AG04450 (cell line): Measurements from ENCODE around the gene CMPK1. TPM values are rescaled to one million over a fixed set of nuclear protein-coding genes. Genes with fewer than 3 reads are reported as not detected.

Experiments used
- CTCF ChIA-PET: fragments of 300-600, 350-600 bp; formaldehyde crosslinking; extraction: SDS; loops from one replicate; lab custom pipeline; 2022; ENCODE audit warnings: antibody characterized with exemption, inconsistent platforms; lab: Charles Lee
- POLR2A ChIA-PET: fragments of 350-600 bp; formaldehyde crosslinking; extraction: SDS; loops from one replicate; lab custom pipeline; 2021; ENCODE audit warnings: antibody characterized with exemption, inconsistent platforms; lab: Yijun Ruan, JAX
- DNase-seq: peaks from one replicate; pipeline ENCODE4 v3.0.0-alpha.2; 2011; ENCODE audit warnings: low read depth, low spot score
- H3K27ac ChIP-seq: one replicate; pipeline ENCODE4 v1.5.1; 2012; ENCODE audit warnings: low read depth, low read length, control low read depth
- H3K27me3 ChIP-seq: one replicate; pipeline ENCODE4 v1.6.0; 2012; ENCODE audit warnings: low read length; ENCODE audit not compliant: control insufficient read depth, insufficient read depth
- H3K4me3 ChIP-seq: 2 replicates; pipeline ENCODE4 v1.5.1; 2011; ENCODE audit warnings: mild to moderate bottlenecking, low read depth, low read length, control low read depth
- H3K9me3 ChIP-seq: 2 replicates; pipeline ENCODE4 v1.5.1; 2012; ENCODE audit warnings: low read length; ENCODE audit not compliant: control insufficient read depth, insufficient read depth
- CTCF ChIP-seq: IDR thresholded peaks from 2 replicates; pipeline ENCODE4 v1.5.1; 2011; ENCODE audit warnings: low read depth, low read length, control low read depth, inconsistent platforms
- polyA plus RNA-seq: library from polyadenylated mRNA; depleted of rRNA; stranded (reverse); fragments of >200 nt; gene quantifications from 2 replicates; pipeline ENCODE4 v1.2.3, GENCODE V29; 2011

Gene CMPK1
- polyA plus RNA-seq, 1 experiment: 68.7 TPM

- H3K27me3 ChIP-seq: no peaks in the 10 kb centered on the region
- H3K27ac ChIP-seq: no peak overlapping the region
- no peak for DNase-seq
- no peaks in the 10 kb centered on the region; the same call in 1 of the 2 replicates for H3K9me3 ChIP-seq
- ChIA-PET CTCF (no interaction called here), POLR2A (no interaction called here)
- no peak overlapping the region for H3K4me3 ChIP-seq
- TF ChIP-seq CTCF: no peak
Measured at GRCh38 chr1:47330212-47330611, 3.4 kb upstream of the CMPK1 start.

GRCh38 chr1:47331875-47332274 is 1.7 kb upstream of the CMPK1 start:
- H3K4me3 ChIP-seq: no peak overlapping the region
- H3K9me3 ChIP-seq: no peaks in the 10 kb centered on the region; the same call in 1 of the 2 replicates
- ChIA-PET POLR2A (no interaction called here), CTCF (interaction anchor here (0.8 kb wide), 1 partner anchor 153 kb away, joined by 3 read pairs; no protein-coding TSS in a partner anchor)
- H3K27ac ChIP-seq: no peak overlapping the region
- no peak for DNase-seq
- TF ChIP-seq CTCF: no peak
- H3K27me3 ChIP-seq: no peaks in the 10 kb centered on the region

GRCh38 chr1:47332779-47333577 is 612 bp upstream of the CMPK1 start:
- no peaks in the 10 kb centered on the region; the same call in 1 of the 2 replicates for H3K9me3 ChIP-seq
- DNase-seq: no peak
- POLR2A ChIA-PET: interaction anchor here (0.6 to 2.3 kb wide), 4 partner anchors 9 to 57 kb away, joined by 5 to 23 read pairs (median 7); partner anchors contain the start of gene STIL
- peak overlapping the region; percentile 93 for H3K4me3 ChIP-seq
- no peaks in the 10 kb centered on the region for H3K27me3 ChIP-seq
- CTCF ChIA-PET: interaction anchor here (0.8 to 3.2 kb wide), 3 partner anchors 16 to 154 kb away, joined by 3 to 19 read pairs (median 3); no protein-coding TSS in a partner anchor
- peak overlapping the region; percentile 90 for H3K27ac ChIP-seq
- no peak for TF ChIP-seq CTCF

- ChIA-PET CTCF (interaction anchor here (0.8 to 3.2 kb wide), 4 partner anchors 15 to 155 kb away, joined by 3 to 19 read pairs (median 4); no protein-coding TSS in a partner anchor), POLR2A (interaction anchor here (0.5 to 2.3 kb wide), 7 partner anchors 10 to 79 kb away, joined by 3 to 23 read pairs (median 5); partner anchors contain the start of gene STIL)
- Histone ChIP-seq H3K9me3 (no peaks in the 10 kb centered on the region; the same call in 1 of the 2 replicates), H3K27me3 (no peaks in the 10 kb centered on the region), H3K27ac (peak overlapping the region; percentile 90), H3K4me3 (peak overlapping the region; percentile 93)
- DNase-seq: no peak
- peak; percentile 31 for TF ChIP-seq CTCF
Measured at GRCh38 chr1:47333922-47334764, 553 bp downstream of the CMPK1 start.
